ENCODE data around the gene MYO1B.

- TF ChIP-seq POLR2AphosphoS5 (IDR thresholded peaks at IDR 0.05; ENCODE audit: low read depth, low read length) (no peak), FOXP2 (optimal IDR thresholded peaks at IDR 0.05; ENCODE audit: borderline replicate concordance, extremely low read depth, extremely low read length, insufficient read depth) (no peak)
Observed at GRCh38 chr2:191287820-191288219, 42.6 kb downstream of the MYO1B start.
